Measurements from ENCODE around the gene TAPBPL.

Gene TAPBPL

GRCh38 chr12:6437586-6437985, 14.3 kb upstream of the TAPBPL start:
- no peak for DNase-seq

- DNase-seq, result no peak
These were observed 13.5 kb upstream of the TAPBPL start for GRCh38 chr12:6438345-6438744.

GRCh38 chr12:6440391-6440790, 11.5 kb upstream of the TAPBPL start:
- DNase-seq, result no peak

GRCh38 chr12:6442836-6443235, 9.0 kb upstream of the TAPBPL start:
- DNase-seq, result no peak

GRCh38 chr12:6443361-6443983, 8.4 kb upstream of the TAPBPL start:
- no peak for DNase-seq

GRCh38 chr12:6444031-6444430, 7.8 kb upstream of the TAPBPL start:
- DNase-seq, result no peak

- peak; percentile 52 for DNase-seq
These were observed 6.8 kb upstream of the TAPBPL start, which contains the start of gene CD27 for GRCh38 chr12:6444704-6445688. TSS of gene CD27 (plus strand) at chr12:6444955. CDS start at chr12:6445096, 141 bp downstream.

GRCh38 chr12:6450091-6450868, 1.6 kb upstream of the TAPBPL start:
- no peak for DNase-seq

- DNase-seq, result no peak
These were observed 934 bp upstream of the TAPBPL start for GRCh38 chr12:6450869-6451347.

- DNase-seq, result no peak
These were observed 552 bp downstream of the TAPBPL start for GRCh38 chr12:6452245-6452943.

- peak; percentile 39 for DNase-seq
These were observed 1.2 kb downstream of the TAPBPL start for GRCh38 chr12:6452944-6453630.

- DNase-seq, result no peak
These were observed 5.5 kb downstream of the TAPBPL start for GRCh38 chr12:6457220-6457945.

GRCh38 chr12:6458281-6459003, 6.6 kb downstream of the TAPBPL start:
- DNase-seq, result no peak

GRCh38 chr12:6459004-6459337, 7.1 kb downstream of the TAPBPL start:
- no peak for DNase-seq

- DNase-seq, result peak; percentile 63
These were observed 9.0 kb downstream of the TAPBPL start for GRCh38 chr12:6460751-6461371.

- peak; percentile 86 for DNase-seq
These were observed 9.8 kb downstream of the TAPBPL start for GRCh38 chr12:6461401-6462233.

- DNase-seq, result no peak
These were observed 10.6 kb downstream of the TAPBPL start for GRCh38 chr12:6462234-6462995.

GRCh38 chr12:6463216-6463615, 11.4 kb downstream of the TAPBPL start:
- peak; percentile 43 for DNase-seq

Data from CD4-positive, alpha-beta T cell treated with Interleukin-10 for 1 hour (primary cell).